HFF-Myc (cell line): ENCODE measurements around the gene GPATCH8.

ENCODE experiments used
- DNase-seq: peaks from one replicate; pipeline ENCODE4 v3.0.0-alpha.2; 2011; ENCODE audit warnings: low read depth; ENCODE audit errors: extremely low read depth
- H3K4me3 ChIP-seq: replicated peaks from 2 replicates; pipeline ENCODE4 v1.5.1; 2011; ENCODE audit warnings: low read depth, mild to moderate bottlenecking, control low read depth, low read length
- CTCF ChIP-seq: IDR thresholded peaks from 2 replicates; pipeline ENCODE4 v1.5.1; 2012; ENCODE audit warnings: mild to moderate bottlenecking, low read depth, low read length, control low read depth; ENCODE audit errors: missing control alignments

GPATCH8 gene

GRCh38 chr17:44386182-44386525 is 117.1 kb downstream of the GPATCH8 start:
- DNase-seq, result no peak
- TF ChIP-seq CTCF, result no peak
- H3K4me3 ChIP-seq, result peak overlapping the region; percentile 48

- peak; percentile 22 for DNase-seq
- TF ChIP-seq CTCF, result peak; percentile 17
- H3K4me3 ChIP-seq, result peak overlapping the region; percentile 48
Observed at GRCh38 chr17:44385287-44386181, 117.7 kb downstream of the GPATCH8 start.

GRCh38 chr17:44384823-44385286 is 118.4 kb downstream of the GPATCH8 start:
- TF ChIP-seq CTCF, result no peak

GRCh38 chr17:44384281-44384822 is 118.9 kb downstream of the GPATCH8 start:
- no peak for TF ChIP-seq CTCF
- no peak overlapping the region for H3K4me3 ChIP-seq
- no peak for DNase-seq

More at GRCh38 chr17:44384823-44385286, 118.4 kb downstream of the GPATCH8 start:
- H3K4me3 ChIP-seq, result peak overlapping the region; percentile 48
- DNase-seq, result no peak

GRCh38 chr17:44383861-44384260 is 119.3 kb downstream of the GPATCH8 start:
- no peak for TF ChIP-seq CTCF
- no peak overlapping the region for H3K4me3 ChIP-seq
- no peak for DNase-seq

GRCh38 chr17:44383363-44383762 is 119.8 kb downstream of the GPATCH8 start:
- no peak overlapping the region for H3K4me3 ChIP-seq
- no peak for DNase-seq
- TF ChIP-seq CTCF, result no peak

- TF ChIP-seq CTCF, result no peak
- H3K4me3 ChIP-seq, result no peak overlapping the region
- no peak for DNase-seq
Observed at GRCh38 chr17:44382917-44383316, 120.3 kb downstream of the GPATCH8 start.
